Osteoblast (primary cell): ENCODE data around the gene GASK1B. TPM values are rescaled to one million over a fixed set of nuclear protein-coding genes. Genes with fewer than 3 reads are reported as not detected.

Experiments
- DNase-seq: peaks from one replicate; pipeline ENCODE4 v3.0.0; 2011; ENCODE audit warnings: low spot score, mixed read lengths; ENCODE audit not compliant: insufficient read length; ENCODE audit errors: missing footprints
- H2AFZ ChIP-seq: 2 replicates; pipeline ENCODE4 v1.6.0; 2011; ENCODE audit warnings: mild to moderate bottlenecking, low read length
- H3K27ac ChIP-seq: 2 replicates; pipeline ENCODE4 v1.5.1; 2011; ENCODE audit warnings: mild to moderate bottlenecking, low read depth, low read length, moderate library complexity
- H3K27me3 ChIP-seq: 2 replicates; pipeline ENCODE4 v1.6.0; 2012; ENCODE audit warnings: mild to moderate bottlenecking, control low read depth, inconsistent platforms, low read length, moderate library complexity; ENCODE audit not compliant: insufficient read depth
- H3K36me3 ChIP-seq: 2 replicates; pipeline ENCODE4 v1.5.1; 2011; ENCODE audit warnings: mild to moderate bottlenecking, low read length, control low read depth, moderate library complexity; ENCODE audit not compliant: insufficient read depth
- H3K4me1 ChIP-seq: 2 replicates; pipeline ENCODE4 v1.5.1; 2011; ENCODE audit warnings: mild to moderate bottlenecking, low read length, control low read depth, moderate library complexity; ENCODE audit not compliant: insufficient read depth
- H3K4me2 ChIP-seq: 2 replicates; pipeline ENCODE4 v1.6.0; 2011; ENCODE audit warnings: mild to moderate bottlenecking, low read length; ENCODE audit not compliant: insufficient read depth
- H3K4me3 ChIP-seq: fragments of 200-600 bp; sonication (generic); 3 replicates; pipeline ENCODE4 v1.5.1; 2012; ENCODE audit warnings: mild to moderate bottlenecking, low read length, inconsistent platforms; ENCODE audit not compliant: insufficient read depth
- H3K79me2 ChIP-seq: 2 replicates; pipeline ENCODE4 v1.6.0; 2012; ENCODE audit warnings: mild to moderate bottlenecking, low read length, control low read depth, inconsistent platforms; ENCODE audit not compliant: insufficient read depth
- H3K9me3 ChIP-seq: 2 replicates; pipeline ENCODE4 v1.5.1; 2011; ENCODE audit warnings: low read depth, low read length, control low read depth
- H4K20me1 ChIP-seq: 2 replicates; pipeline ENCODE4 v1.6.0; 2012; ENCODE audit warnings: mild to moderate bottlenecking, low read length, control low read depth; ENCODE audit not compliant: insufficient read depth
- total RNA-seq: library from RNA; depleted of rRNA; stranded (reverse); fragments of >200 nt; gene quantifications from 2 replicates; pipeline ENCODE4 v1.2.3, GENCODE V29; 2012
- TF ChIP-seq, protein P1 (sequence below): IDR thresholded peaks from 2 replicates; pipeline ENCODE4 v1.5.1; 2011; ENCODE audit warnings: mild to moderate bottlenecking, low read depth, low read length, moderate library complexity; ENCODE audit errors: extremely low read depth

Gene GASK1B
- total RNA-seq, 1 donor = 42.0 TPM

DNA sequence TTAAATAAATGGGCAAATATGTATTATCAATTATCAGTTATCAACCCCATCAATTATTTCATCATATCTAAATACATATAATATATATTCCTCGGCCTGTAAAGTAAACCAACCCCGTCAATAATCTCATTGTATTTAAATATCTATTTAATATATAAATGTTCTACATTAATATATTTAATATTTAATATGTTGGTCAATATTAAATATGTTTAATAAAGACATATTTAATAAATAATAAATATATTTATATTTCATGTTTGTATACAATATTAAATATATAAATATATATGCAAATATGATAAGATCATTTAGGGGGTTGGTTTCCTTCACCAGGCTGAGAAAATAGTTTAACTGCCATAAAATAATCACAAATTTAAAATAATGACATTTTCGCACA, 31.1 kb upstream of the GASK1B start:
- Histone ChIP-seq H3K9me3 (no peaks in the 10 kb centered on the region), H4K20me1 (no peaks in the 10 kb centered on the region), H3K36me3 (no peaks in the 10 kb centered on the region), H3K4me1 (no peaks in the 10 kb centered on the region), H3K79me2 (no peaks in the 10 kb centered on the region), H3K27ac (no peak overlapping the region), H3K4me3 (no peak overlapping the region), H3K27me3 (no peaks in the 10 kb centered on the region), H3K4me2 (no peak overlapping the region), H2AFZ (no peak overlapping the region)
- no peak for DNase-seq
- TF ChIP-seq, protein P1, sequence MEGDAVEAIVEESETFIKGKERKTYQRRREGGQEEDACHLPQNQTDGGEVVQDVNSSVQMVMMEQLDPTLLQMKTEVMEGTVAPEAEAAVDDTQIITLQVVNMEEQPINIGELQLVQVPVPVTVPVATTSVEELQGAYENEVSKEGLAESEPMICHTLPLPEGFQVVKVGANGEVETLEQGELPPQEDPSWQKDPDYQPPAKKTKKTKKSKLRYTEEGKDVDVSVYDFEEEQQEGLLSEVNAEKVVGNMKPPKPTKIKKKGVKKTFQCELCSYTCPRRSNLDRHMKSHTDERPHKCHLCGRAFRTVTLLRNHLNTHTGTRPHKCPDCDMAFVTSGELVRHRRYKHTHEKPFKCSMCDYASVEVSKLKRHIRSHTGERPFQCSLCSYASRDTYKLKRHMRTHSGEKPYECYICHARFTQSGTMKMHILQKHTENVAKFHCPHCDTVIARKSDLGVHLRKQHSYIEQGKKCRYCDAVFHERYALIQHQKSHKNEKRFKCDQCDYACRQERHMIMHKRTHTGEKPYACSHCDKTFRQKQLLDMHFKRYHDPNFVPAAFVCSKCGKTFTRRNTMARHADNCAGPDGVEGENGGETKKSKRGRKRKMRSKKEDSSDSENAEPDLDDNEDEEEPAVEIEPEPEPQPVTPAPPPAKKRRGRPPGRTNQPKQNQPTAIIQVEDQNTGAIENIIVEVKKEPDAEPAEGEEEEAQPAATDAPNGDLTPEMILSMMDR = no peak

- Histone ChIP-seq H3K4me1 (no peaks in the 10 kb centered on the region), H3K4me3 (no peak overlapping the region), H3K27ac (no peak overlapping the region), H4K20me1 (no peaks in the 10 kb centered on the region), H3K9me3 (no peaks in the 10 kb centered on the region), H3K27me3 (no peaks in the 10 kb centered on the region), H3K4me2 (no peak overlapping the region), H3K79me2 (no peaks in the 10 kb centered on the region), H2AFZ (peak overlapping the region; percentile 40), H3K36me3 (no peaks in the 10 kb centered on the region)
- TF ChIP-seq, protein P1 = no peak
- no peak for DNase-seq
These were observed 30.6 kb upstream of the GASK1B start for GRCh38 chr4:158203436-158203835.

GRCh38 chr4:158202481-158202880, 29.7 kb upstream of the GASK1B start:
- no peak for DNase-seq
- Histone ChIP-seq H3K79me2 (no peaks in the 10 kb centered on the region), H3K27ac (no peak overlapping the region), H4K20me1 (no peaks in the 10 kb centered on the region), H3K36me3 (no peaks in the 10 kb centered on the region), H3K27me3 (no peaks in the 10 kb centered on the region), H3K9me3 (no peaks in the 10 kb centered on the region), H2AFZ (no peak overlapping the region), H3K4me1 (no peaks in the 10 kb centered on the region), H3K4me3 (no peak overlapping the region), H3K4me2 (no peak overlapping the region)
- TF ChIP-seq, protein P1 = no peak

DNA sequence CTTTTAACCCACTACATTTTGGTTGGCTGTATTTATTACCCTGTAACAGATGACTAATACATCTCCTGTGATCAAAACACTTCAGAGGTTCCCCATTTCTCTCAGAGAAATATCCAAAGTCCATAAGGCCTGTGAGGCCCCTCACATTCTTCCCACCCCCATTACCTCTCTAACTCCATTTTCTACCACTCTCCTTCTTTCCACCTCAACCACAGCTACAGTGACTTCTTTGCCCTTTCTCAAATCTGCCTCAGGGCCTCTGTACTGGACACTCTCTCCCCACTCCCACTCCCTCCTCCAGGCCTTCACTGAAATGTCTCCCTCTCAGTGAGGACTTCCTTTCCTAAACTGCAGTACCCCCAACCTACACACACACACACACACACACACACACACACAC, 29.1 kb upstream of the GASK1B start:
- H2AFZ ChIP-seq = no peak overlapping the region

More for the DNA sequence above, 29.1 kb upstream of the GASK1B start:
- Histone ChIP-seq H3K4me1 (no peaks in the 10 kb centered on the region), H3K4me2 (no peak overlapping the region), H3K79me2 (no peaks in the 10 kb centered on the region), H4K20me1 (no peaks in the 10 kb centered on the region), H3K9me3 (no peaks in the 10 kb centered on the region), H3K27me3 (no peaks in the 10 kb centered on the region), H3K27ac (no peak overlapping the region), H3K4me3 (no peak overlapping the region), H3K36me3 (no peaks in the 10 kb centered on the region)
- TF ChIP-seq, protein P1 = no peak
- DNase-seq = no peak
